HG03520 (cell line): Measurements from ENCODE around the gene TMEM151A.

Source experiments
- ATAC-seq: cut with Tn5 transposase; IDR thresholded peaks from one replicate; pipeline ENCODE4 v1.9.1; 2021; ENCODE audit warnings: mild to moderate bottlenecking, moderate library complexity; ENCODE audit not compliant: unreplicated experiment

Gene TMEM151A

GRCh38 chr11:66282468-66283455 is 8.9 kb upstream of the TMEM151A start:
- peak; percentile 80 for ATAC-seq

DNA sequence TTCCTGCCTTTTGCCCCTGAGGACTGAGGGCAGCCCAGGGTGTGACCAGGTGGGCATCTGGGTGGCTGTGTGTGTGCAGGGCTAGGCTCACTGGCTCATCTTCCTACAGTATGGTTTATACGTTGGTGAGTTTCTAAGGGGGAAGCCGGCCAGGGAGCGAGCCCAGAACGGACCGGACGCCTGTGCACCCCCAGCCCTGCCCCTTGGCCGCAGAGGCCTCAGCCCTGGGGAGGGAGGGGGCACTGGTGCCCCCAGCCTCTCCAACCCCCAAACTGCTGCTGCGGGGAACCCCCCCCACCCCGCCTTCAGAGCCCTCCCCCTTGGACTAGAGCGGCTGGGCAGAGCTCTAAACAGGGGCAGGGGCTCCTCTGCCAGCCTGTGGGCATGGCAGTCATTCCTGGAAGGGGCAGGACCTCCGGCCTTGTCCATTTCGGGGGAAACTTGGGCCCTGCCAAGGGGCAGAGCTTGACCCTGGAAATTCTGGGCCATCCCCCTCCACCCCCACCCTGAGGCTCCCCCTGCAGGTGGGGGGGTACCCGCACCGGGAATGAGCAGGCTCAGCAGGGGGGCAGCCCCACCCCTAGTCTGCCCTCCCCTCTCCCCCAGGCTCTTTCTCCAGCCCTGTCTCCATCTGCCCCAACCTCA is 8.1 kb upstream of the TMEM151A start:
- no peak for ATAC-seq

DNA sequence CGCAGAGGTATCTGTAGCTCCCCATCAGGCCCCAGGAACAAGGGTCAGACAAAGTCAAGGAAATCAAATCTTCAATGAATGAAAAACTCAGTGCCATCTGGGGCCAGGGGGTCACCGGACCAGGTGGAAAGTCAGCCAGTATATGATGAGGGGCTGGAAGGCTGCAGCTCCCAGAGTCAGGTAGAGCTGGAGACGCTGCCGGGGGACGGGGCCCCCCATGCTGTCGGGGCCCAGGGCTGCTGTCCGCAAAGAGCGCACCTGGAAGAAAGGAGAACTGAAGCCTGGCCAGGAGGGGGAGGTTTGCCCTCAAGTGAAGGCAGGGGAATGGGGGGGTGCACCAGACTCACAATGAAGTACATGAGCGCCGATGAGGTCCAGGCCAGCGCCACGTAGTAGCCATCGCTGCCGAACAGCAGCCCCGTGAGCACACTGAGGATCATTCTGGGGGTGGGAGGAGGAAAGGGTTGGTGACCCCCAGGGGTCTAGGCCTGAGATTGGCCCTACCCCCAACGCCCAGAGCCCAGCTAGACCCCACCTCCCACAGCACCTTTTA is 7.1 kb upstream of the TMEM151A start:
- ATAC-seq: no peak

DNA sequence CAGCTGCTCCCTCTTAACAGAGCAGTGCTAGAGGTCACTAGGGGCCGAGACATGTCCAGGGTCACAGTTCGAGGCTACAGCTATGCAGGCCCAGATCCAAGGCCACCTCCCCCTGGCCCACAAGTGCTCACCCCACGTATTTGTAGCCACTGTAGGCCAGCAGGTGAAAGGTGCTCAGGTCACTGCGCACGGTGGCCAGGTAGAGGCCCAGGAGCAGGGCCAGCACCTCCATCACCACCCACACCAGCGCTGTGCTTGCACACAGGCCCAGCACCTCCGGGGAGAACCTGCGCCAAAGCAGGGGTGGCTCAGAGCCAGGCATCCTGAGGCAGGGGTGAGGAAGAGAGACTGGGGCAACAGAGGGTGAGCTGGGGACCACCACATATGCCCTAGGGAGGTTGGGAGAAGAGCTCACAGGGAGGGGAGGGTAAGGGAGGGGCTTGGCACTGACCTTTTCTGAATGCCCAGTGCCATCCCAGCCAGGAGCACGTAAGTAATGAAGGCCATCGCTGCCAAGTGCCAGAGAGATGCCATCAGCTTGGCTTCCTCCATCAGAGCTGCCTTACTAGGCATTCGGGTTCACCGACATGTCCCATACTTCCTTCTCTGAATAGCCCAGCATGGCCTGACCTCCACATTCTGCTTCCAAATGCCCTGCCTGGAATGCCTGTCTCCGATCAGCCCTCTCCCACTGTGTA is 6.3 kb upstream of the TMEM151A start:
- no peak for ATAC-seq

- no peak for ATAC-seq
Measured at GRCh38 chr11:66286699-66287098, 5.0 kb upstream of the TMEM151A start.

- no peak for ATAC-seq
Measured at GRCh38 chr11:66287211-66287888, 4.3 kb upstream of the TMEM151A start.

GRCh38 chr11:66287889-66288670 is 3.6 kb upstream of the TMEM151A start:
- no peak for ATAC-seq

DNA sequence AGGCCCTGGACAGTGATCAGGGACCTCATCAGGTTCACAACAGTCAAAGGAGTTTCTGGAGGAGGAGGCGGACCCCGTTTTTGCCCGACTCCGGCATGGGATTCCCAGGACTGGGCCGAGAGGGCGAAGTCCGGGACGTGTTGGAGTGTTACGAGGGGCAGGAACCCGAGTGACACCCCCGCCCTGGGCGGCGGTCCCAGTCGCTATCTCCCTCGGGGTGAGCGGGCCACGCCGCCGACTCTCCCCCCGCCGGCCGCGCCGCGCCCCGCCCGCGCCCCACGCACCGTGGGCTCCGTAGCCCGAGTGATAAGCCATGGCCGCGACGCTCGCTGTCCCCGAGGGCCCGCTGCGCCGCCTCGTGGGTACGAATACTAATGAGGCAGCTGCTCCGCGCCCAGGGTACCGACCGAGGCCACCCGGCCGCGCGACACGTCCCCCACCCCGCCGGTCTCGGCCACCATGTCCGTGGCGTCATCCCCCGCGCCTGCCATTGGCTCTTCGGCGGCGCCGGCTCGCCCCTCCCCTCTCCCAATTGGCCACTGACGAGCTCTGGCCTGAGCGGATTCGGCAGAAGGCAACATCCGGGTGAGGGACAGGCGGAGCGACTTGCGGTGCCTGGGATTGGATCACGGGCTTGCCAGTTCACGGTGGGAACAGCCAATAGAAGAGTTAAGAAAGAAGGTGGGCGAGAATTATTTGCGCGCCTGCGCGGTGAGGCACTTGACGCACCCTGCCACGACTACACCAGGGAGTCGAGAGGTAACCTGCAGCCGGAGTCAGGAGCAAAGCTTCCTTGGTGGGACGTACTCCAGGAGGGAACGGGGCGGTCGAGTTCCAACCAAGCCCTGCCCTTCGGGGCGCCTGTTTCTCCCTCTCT is 2.8 kb upstream of the TMEM151A start, which contains the start of gene YIF1A:
TSS of gene YIF1A (minus strand) at position 473 of the 877 bp plus-strand sequence. CDS start at position 315, 158 bp downstream.
- ATAC-seq: peak; percentile 86

- ATAC-seq: peak; percentile 35
Measured at GRCh38 chr11:66289548-66290329, 2.0 kb upstream of the TMEM151A start.

DNA sequence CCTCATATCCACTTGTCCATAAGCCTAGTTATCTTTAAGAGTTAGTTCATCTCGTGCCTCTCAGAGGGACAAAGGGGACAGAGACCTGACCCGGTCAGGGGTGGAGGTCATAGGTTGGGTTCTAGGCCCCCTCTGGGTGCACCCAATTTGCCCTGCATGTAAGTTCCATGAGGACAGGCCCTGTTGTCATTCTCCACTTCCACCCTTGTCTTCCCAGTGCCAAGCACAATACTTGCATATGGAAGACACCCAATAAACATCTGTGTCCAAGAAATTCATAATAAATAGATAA is 1.4 kb upstream of the TMEM151A start:
- ATAC-seq: no peak

GRCh38 chr11:66291303-66291705 is 390 bp upstream of the TMEM151A start:
- no peak for ATAC-seq

GRCh38 chr11:66292543-66293332 is 1.0 kb downstream of the TMEM151A start:
- no peak for ATAC-seq

GRCh38 chr11:66293352-66293751 is 1.7 kb downstream of the TMEM151A start:
- no peak for ATAC-seq

DNA sequence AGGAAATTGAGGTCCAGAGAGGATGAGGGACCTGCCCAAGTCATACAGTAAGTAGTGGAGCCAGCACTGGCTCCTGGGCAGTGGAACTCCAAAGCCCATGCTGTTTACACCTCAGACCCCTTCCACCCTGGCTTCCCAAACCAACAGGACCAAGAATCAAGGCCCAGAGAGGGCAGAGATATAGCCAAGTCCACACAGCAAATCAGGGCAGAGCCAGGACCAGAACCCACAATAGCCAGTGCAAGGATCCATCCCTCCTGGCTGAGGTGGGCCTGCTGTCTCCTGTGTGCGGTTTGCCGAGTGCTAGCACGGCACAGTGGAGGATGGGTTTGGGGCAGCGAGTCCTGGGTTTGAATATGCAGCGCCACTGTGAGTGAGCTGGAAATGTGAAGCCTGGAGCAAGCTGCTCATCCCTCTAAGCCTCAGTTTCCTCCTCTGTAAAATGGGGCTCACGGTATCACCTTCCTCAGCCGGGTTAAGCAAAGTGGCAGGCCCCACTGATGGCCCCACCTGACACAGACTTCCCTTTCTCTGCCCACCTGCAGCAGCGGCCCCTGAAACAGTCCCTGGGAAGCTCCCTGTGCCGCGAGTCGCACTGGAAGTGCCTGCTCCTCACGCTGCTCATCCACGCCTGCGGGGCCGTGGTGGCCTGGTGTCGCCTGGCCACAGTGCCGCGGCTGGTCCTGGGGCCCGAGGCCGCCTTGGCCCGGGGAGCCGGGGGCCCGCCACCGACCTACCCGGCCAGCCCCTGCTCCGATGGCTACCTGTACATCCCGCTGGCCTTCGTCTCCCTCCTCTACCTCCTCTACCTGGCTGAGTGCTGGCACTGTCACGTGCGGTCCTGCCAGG is 2.3 kb downstream of the TMEM151A start:
- ATAC-seq: no peak

- no peak for ATAC-seq
Measured at GRCh38 chr11:66294626-66295620, 3.2 kb downstream of the TMEM151A start.
